Activated naive CD4-positive, alpha-beta T cell treated with anti-CD3 and anti-CD28 coated beads for 36 hours (primary cell): ENCODE data around the gene ZBTB16. TPM values are rescaled to one million over a fixed set of nuclear protein-coding genes. Genes with fewer than 3 reads are reported as not detected.

Source experiments
- CTCF ChIA-PET: fragments of 350-600 bp; sonication (Branson Sonifier 250); formaldehyde crosslinking; loops from one replicate; lab custom pipeline; 2021; ENCODE audit warnings: antibody characterized with exemption; lab: Charles Lee
- DNase-seq: peaks from one replicate; pipeline ENCODE4 v3.0.0-alpha.2; 2020
- H3K27ac Mint-ChIP-seq: one replicate; pipeline ENCODE4 v1.8.0; 2021; ENCODE audit warnings: mild to moderate bottlenecking, mixed read lengths
- H3K27me3 Mint-ChIP-seq: one replicate; pipeline ENCODE4 v1.8.0; 2021; ENCODE audit warnings: low read depth, mixed read lengths
- H3K36me3 Mint-ChIP-seq: one replicate; pipeline ENCODE4 v1.8.0; 2021; ENCODE audit warnings: low read depth, mixed read lengths
- H3K4me1 Mint-ChIP-seq: one replicate; pipeline ENCODE4 v1.8.0; 2021; ENCODE audit warnings: low read depth, mixed read lengths
- H3K4me3 Mint-ChIP-seq: one replicate; pipeline ENCODE4 v1.8.0; 2021; ENCODE audit warnings: mild to moderate bottlenecking, moderate library complexity, mixed read lengths
- H3K9me3 Mint-ChIP-seq: one replicate; pipeline ENCODE4 v1.8.0; 2021; ENCODE audit warnings: mixed read lengths
- intact Hi-C: fragments of 100-400 bp; cut with micrococcal nuclease; formaldehyde crosslinking; loops from one replicate; pipeline ENCODE4 v1.15.1; 2023
- total RNA-seq, 2 experiments: library from RNA; stranded (reverse); gene quantifications; one replicate each; pipeline ENCODE4 v1.2.3, GENCODE V29; 2021

ZBTB16 gene
- total RNA-seq, 2 experiments from 2014 or later, result 1.5 to 2.3 TPM

- Mint-ChIP-seq H3K27me3 (no peaks in the 10 kb centered on the region), H3K9me3 (peaks cover 16% of the 10 kb centered on the region), H3K4me3 (no peak overlapping the region), H3K4me1 (peaks cover 19% of the 10 kb centered on the region), H3K36me3 (peaks cover 2% of the 10 kb centered on the region), H3K27ac (no peak overlapping the region)
- CTCF ChIA-PET, result interaction anchor here (0.7 to 3.4 kb wide), 3 partner anchors 9 to 196 kb away, joined by 3 to 15 read pairs (median 4); no protein-coding TSS in a partner anchor
- no peak for DNase-seq
- intact Hi-C loops, result no loop called here
These were observed 131.1 kb downstream of the ZBTB16 start for GRCh38 chr11:114190630-114191029.

- Mint-ChIP-seq H3K27me3 (no peaks in the 10 kb centered on the region), H3K36me3 (peaks cover 2% of the 10 kb centered on the region), H3K9me3 (peaks cover 16% of the 10 kb centered on the region), H3K4me3 (no peak overlapping the region), H3K4me1 (peaks cover 17% of the 10 kb centered on the region), H3K27ac (no peak overlapping the region)
- CTCF ChIA-PET, result interaction anchor here (1.0 to 3.4 kb wide), 8 partner anchors 8 to 197 kb away, joined by 3 to 15 read pairs (median 4); no protein-coding TSS in a partner anchor
- no peak for DNase-seq
- intact Hi-C loops, result no loop called here
These were observed 132.4 kb downstream of the ZBTB16 start for GRCh38 chr11:114191893-114192292.

- peaks cover 16% of the 10 kb centered on the region for H3K9me3 Mint-ChIP-seq
- H3K4me3 Mint-ChIP-seq, result no peak overlapping the region
- no peak for DNase-seq
- intact Hi-C loops, result no loop called here
- peaks cover 2% of the 10 kb centered on the region for H3K36me3 Mint-ChIP-seq
- CTCF ChIA-PET, result interaction anchor here (1.2 to 3.4 kb wide), 7 partner anchors 9 to 198 kb away, joined by 3 to 15 read pairs (median 5); no protein-coding TSS in a partner anchor
- no peak overlapping the region for H3K27ac Mint-ChIP-seq
- H3K4me1 Mint-ChIP-seq, result peaks cover 17% of the 10 kb centered on the region
- no peaks in the 10 kb centered on the region for H3K27me3 Mint-ChIP-seq
These were observed 133.4 kb downstream of the ZBTB16 start for GRCh38 chr11:114192841-114193389.

- CTCF ChIA-PET, result interaction anchor here (0.6 to 3.4 kb wide), 6 partner anchors 10 to 199 kb away, joined by 3 to 15 read pairs (median 4); no protein-coding TSS in a partner anchor
- no peak overlapping the region for H3K27ac Mint-ChIP-seq
- peaks cover 2% of the 10 kb centered on the region for H3K36me3 Mint-ChIP-seq
- no peak overlapping the region for H3K4me3 Mint-ChIP-seq
- no peak for DNase-seq
- peaks cover 16% of the 10 kb centered on the region for H3K9me3 Mint-ChIP-seq
- intact Hi-C loops, result loop anchor here (1.0 kb wide), 1 partner anchor 135 kb away; the partner anchor contains the start of gene ZBTB16
- H3K27me3 Mint-ChIP-seq, result no peaks in the 10 kb centered on the region
- peaks cover 11% of the 10 kb centered on the region for H3K4me1 Mint-ChIP-seq
These were observed 134.5 kb downstream of the ZBTB16 start for GRCh38 chr11:114193730-114194679.

- CTCF ChIA-PET, result interaction anchor here (0.6 to 1.3 kb wide), 3 partner anchors 11 to 82 kb away, joined by 3 to 5 read pairs (median 4); no protein-coding TSS in a partner anchor
- H3K4me1 Mint-ChIP-seq, result peaks cover 11% of the 10 kb centered on the region
- peaks cover 16% of the 10 kb centered on the region for H3K9me3 Mint-ChIP-seq
- DNase-seq, result no peak
- no peak overlapping the region for H3K4me3 Mint-ChIP-seq
- no peaks in the 10 kb centered on the region for H3K27me3 Mint-ChIP-seq
- peaks cover 2% of the 10 kb centered on the region for H3K36me3 Mint-ChIP-seq
- H3K27ac Mint-ChIP-seq, result no peak overlapping the region
- intact Hi-C loops, result loop anchor here (1.0 to 5.0 kb wide), 2 partner anchors 135 to 297 kb away; partner anchors contain the start of gene ZBTB16
These were observed 135.2 kb downstream of the ZBTB16 start for GRCh38 chr11:114194702-114195101.

GRCh38 chr11:114195151-114195550, 135.6 kb downstream of the ZBTB16 start:
- CTCF ChIA-PET, result interaction anchor here (1.2 kb wide), 1 partner anchor 12 kb away, joined by 3 read pairs; no protein-coding TSS in a partner anchor
- Mint-ChIP-seq H3K4me1 (peaks cover 11% of the 10 kb centered on the region), H3K4me3 (no peak overlapping the region), H3K27me3 (no peaks in the 10 kb centered on the region), H3K9me3 (peaks cover 12% of the 10 kb centered on the region), H3K36me3 (peaks cover 2% of the 10 kb centered on the region), H3K27ac (no peak overlapping the region)
- intact Hi-C loops, result loop anchor here (5.0 kb wide), 1 partner anchor 298 kb away; no protein-coding TSS in a partner anchor
- DNase-seq, result no peak

GRCh38 chr11:114195981-114196731, 136.6 kb downstream of the ZBTB16 start:
- intact Hi-C loops, result loop anchor here (1.0 to 5.0 kb wide), 2 partner anchors 160 to 299 kb away; no protein-coding TSS in a partner anchor
- H3K27me3 Mint-ChIP-seq, result no peaks in the 10 kb centered on the region
- CTCF ChIA-PET, result interaction anchor here (0.6 to 0.9 kb wide), 3 partner anchors 65 to 138 kb away, joined by 3 to 4 read pairs (median 3); partner anchors contain the start of gene ZBTB16

GRCh38 chr11:114196997-114197703, 137.6 kb downstream of the ZBTB16 start:
- DNase-seq, result no peak
- Mint-ChIP-seq H3K27me3 (no peaks in the 10 kb centered on the region), H3K9me3 (no peaks in the 10 kb centered on the region), H3K36me3 (no peaks in the 10 kb centered on the region), H3K27ac (no peak overlapping the region), H3K4me3 (no peak overlapping the region), H3K4me1 (peaks cover 9% of the 10 kb centered on the region)
- intact Hi-C loops, result loop anchor here (1.0 to 5.0 kb wide), 2 partner anchors 161 to 300 kb away; no protein-coding TSS in a partner anchor
- CTCF ChIA-PET, result interaction anchor here (0.6 to 0.7 kb wide), 2 partner anchors 64 to 137 kb away, joined by 3 to 4 read pairs; partner anchors contain the start of gene ZBTB16

More at GRCh38 chr11:114195981-114196731, 136.6 kb downstream of the ZBTB16 start:
- Mint-ChIP-seq H3K36me3 (no peaks in the 10 kb centered on the region), H3K9me3 (peaks cover 5% of the 10 kb centered on the region), H3K27ac (no peak overlapping the region), H3K4me1 (peaks cover 11% of the 10 kb centered on the region), H3K4me3 (no peak overlapping the region)
- DNase-seq, result peak; percentile 23

- no peak for DNase-seq
- Mint-ChIP-seq H3K27me3 (no peaks in the 10 kb centered on the region), H3K4me1 (peaks cover 8% of the 10 kb centered on the region), H3K9me3 (no peaks in the 10 kb centered on the region), H3K27ac (no peak overlapping the region), H3K36me3 (no peaks in the 10 kb centered on the region), H3K4me3 (no peak overlapping the region)
- intact Hi-C loops, result loop anchor here (5.0 kb wide), 1 partner anchor 301 kb away; no protein-coding TSS in a partner anchor
- CTCF ChIA-PET, result interaction anchor here (0.9 kb wide), 1 partner anchor 64 kb away, joined by 3 read pairs; no protein-coding TSS in a partner anchor
These were observed 138.4 kb downstream of the ZBTB16 start for GRCh38 chr11:114197799-114198500.

GRCh38 chr11:114199051-114199450, 139.5 kb downstream of the ZBTB16 start:
- CTCF ChIA-PET, result no interaction called here

More at GRCh38 chr11:114199051-114199450, 139.5 kb downstream of the ZBTB16 start:
- DNase-seq, result no peak
- no peaks in the 10 kb centered on the region for H3K36me3 Mint-ChIP-seq
- no peak overlapping the region for H3K27ac Mint-ChIP-seq
- peaks cover 4% of the 10 kb centered on the region for H3K4me1 Mint-ChIP-seq
- no peaks in the 10 kb centered on the region for H3K9me3 Mint-ChIP-seq
- H3K27me3 Mint-ChIP-seq, result no peaks in the 10 kb centered on the region
- intact Hi-C loops, result loop anchor here (5.0 kb wide), 1 partner anchor 302 kb away; no protein-coding TSS in a partner anchor
- H3K4me3 Mint-ChIP-seq, result no peak overlapping the region
